Sigmoid colon (tissue), 4 donors: ENCODE measurements around the gene SLC44A1.

Source experiments
- CTCF ChIP-seq, 4 experiments: fragments of 450-650 bp in 3 of 4; fragments of 200-600 bp in 1 of 4; IDR thresholded peaks; one replicate each; pipeline ENCODE4 v1.5.1; 2016 to 2019; ENCODE audit warnings: antibody characterized with exemption in 4 of 4, mild to moderate bottlenecking in 3 of 4, moderate library complexity in 2 of 4
- POLR2AphosphoS5 ChIP-seq, 4 donors: sonication (generic); formaldehyde crosslinking; IDR thresholded peaks; one replicate each; pipeline ENCODE4 v1.6.1; 2017; ENCODE audit warnings: antibody characterized with exemption in 4 of 4

GRCh38 chr9:105439428-105439827 lies 195.0 kb downstream of the SLC44A1 start:
- no peak for TF ChIP-seq POLR2AphosphoS5 (IDR thresholded peaks at IDR 0.05)
- TF ChIP-seq CTCF (IDR thresholded peaks at IDR 0.05) = no peak
